Stimulated activated CD4-positive, alpha-beta T cell treated with anti-CD3 and anti-CD28 coated beads, Interleukin-15, amount 100 ng/mL, for 48 hours (primary cell): ENCODE measurements around the gene CCM2.
A peak's percentile ranks its signal among the peaks of the same experiment; 100 is the strongest.

Experiments
- DNase-seq, 2 donors: peaks; one replicate each; pipeline ENCODE4 v3.0.0-alpha.2; 2020; ENCODE audit warnings: low read depth in 2 of 2

Gene CCM2

DNA sequence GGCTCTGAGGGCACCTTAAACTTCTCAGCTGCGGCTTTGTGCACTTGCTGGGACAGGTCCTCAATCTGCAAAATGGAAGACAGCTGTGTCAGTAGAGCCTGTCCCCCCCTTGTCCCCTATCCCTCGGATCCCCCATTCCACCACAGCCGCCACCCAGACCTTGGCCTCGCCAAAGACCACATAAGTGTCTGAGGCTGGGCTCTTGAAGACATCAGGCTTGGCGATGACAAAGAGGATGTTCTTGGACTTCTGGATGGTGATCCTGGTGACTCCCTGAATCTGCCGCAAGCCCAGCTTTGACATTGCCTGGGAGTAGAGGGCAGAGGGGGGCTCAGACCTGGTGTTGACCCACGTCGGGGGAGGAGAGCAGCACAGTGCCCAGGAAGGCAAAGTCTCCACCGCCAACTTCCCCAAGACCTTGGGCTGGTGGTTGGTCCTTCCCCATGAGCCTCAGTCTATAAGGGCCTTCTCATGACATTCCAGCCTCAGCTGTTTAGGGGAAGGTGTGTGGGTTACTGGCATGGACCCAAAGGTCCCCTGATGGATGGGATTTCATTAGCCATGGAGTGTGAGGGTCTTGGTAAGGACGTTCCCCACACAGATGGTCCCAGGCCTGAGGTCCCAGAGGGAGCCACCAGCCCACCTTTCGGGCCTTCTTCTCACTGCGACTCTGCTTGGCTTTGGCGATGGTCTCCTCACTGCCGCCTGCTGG lies 81.1 kb downstream of the CCM2 start:
- no peak for DNase-seq

DNA sequence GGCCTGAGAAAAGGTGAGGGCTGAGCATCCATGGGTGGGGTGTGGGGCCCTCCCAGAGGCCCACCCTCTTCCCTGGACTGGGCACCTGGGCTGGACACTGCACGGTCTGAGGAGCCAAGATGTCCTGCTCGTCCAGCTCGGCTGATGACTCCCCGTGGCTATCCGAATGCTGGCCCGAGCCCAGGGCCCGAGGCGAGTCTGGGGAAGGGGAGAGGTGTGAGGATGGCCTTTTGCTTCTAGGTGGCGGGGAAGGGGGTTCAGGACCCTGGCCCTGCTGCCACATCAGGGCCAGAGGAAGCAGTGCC lies 81.6 kb downstream of the CCM2 start:
- no peak for DNase-seq

- DNase-seq = no peak
These were observed 82.2 kb downstream of the CCM2 start for GRCh38 chr7:45082031-45082830.

GRCh38 chr7:45082831-45083331 lies 82.9 kb downstream of the CCM2 start:
- DNase-seq = no peak

DNA sequence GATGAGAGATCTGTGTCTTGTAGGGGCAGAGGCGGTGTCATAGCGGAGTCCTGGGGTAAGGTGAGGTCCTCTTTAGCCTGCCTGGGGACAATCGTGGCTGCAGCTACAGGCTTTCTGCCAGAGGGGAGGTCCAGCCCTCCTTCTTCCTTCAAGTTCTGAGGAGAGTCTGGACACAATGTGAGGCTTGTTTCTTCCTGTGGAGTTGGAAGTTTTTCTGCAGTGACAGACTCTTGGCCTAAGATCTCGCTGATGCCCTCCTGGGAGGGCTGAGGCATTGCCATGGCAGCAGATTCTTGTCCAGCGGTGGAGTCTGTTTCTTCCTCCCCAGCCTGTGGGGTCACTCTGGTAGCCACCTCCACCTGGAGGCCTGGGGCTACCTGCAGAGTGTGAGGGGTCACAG lies 84.3 kb downstream of the CCM2 start:
- no peak for DNase-seq

GRCh38 chr7:45084901-45085618 lies 85.1 kb downstream of the CCM2 start:
- DNase-seq = no peak

DNA sequence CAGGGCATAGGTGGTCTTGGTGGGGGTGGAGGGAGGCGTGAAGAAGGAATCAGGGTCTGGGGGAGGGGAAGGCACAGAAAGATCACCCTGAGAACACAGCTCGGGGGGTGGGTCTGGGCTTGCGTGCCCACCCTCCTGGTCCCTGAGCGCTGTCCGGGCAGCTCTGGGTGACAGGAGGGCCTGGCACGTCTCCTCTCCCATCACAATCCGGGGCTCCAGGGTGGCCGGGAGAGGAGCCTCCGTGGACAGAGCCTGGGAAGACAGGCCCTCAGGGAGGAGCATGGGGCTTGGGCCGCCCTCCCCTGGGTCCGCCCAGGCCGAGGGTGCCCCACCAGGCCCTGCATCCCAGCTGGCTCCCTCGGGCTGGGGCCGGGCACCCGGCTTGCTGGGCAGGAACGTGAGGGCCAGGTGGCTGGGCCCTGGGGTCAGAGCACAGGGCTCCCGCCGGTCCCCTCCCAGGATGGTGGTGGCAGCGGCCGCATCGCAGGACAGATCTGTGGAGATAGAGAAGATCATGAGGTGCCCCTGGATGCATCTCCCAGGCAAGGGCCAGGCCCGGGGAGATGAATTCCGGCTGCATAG lies 85.7 kb downstream of the CCM2 start:
- no peak for DNase-seq

DNA sequence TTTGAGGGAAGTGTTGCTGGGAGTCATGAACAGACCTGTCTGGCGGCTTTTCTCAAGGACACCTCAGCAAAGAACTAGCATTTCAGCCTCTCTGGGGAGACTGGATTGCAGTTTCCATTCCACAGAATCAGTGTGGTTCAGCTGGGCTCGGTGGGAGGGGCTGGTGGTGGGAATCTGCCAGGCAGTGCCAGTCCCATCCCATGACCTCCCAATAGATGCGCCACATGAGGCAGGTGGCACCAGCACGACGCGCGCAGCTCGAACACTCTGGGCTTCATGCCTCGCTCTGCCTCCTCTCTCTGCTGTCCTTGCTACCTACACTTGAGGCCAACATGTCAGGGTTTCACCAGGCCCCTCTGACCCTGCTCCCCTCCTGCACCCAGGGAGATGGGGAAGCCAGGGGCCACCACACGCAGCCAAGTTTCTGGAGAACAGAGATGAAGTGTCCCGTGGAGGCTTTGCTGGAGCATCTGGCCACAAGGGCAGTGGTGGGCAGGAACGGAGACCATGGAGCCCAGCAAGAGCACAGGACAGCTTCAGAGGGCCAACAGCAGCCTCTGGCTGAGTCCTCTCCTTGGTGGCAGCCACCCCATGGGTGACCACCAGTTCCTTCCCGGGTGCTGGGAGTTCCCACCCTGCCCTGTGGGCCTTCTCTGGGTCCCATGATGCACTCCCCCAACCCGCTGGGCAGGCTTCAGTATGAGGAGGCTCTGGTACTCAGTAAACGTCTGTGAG lies 86.5 kb downstream of the CCM2 start:
- DNase-seq = no peak

GRCh38 chr7:45087301-45088145 lies 87.5 kb downstream of the CCM2 start:
- no peak for DNase-seq

GRCh38 chr7:45088146-45088701 lies 88.2 kb downstream of the CCM2 start:
- DNase-seq = no peak

DNA sequence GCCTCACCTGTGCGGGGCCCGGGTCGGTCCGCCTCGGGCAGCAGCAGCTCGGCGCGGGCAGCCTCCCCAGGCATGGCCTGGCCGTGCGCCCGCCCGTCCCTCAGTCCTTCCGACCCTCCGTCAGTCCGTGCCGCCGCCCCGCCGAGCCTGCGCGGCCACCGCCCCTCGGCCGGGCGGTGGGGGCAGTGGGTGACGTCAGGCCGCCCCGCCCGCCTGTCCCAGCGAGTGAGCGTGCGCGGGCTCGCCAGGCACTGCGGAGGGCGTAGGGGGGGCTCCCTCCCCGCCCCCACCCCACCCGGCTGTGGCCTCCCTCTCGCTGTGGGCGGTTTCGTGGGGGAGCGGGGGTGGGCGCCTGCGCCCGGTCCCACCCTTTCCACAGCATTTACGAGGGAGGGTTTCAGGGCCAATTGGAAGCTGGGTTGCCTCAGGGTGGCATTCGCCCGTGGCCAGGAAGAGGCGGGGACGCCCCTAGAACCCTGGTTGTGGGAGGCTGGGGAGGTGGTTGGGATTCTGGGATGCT lies 88.9 kb downstream of the CCM2 start, which contains the start of gene NACAD:
Gene NACAD (minus strand): TSS at position 149 of the 520 bp plus-strand sequence. CDS start 75 bp downstream, at position 74.
- DNase-seq = no peak

- DNase-seq = peak; percentile 56 to 59
These were observed 89.4 kb downstream of the CCM2 start for GRCh38 chr7:45089341-45089891.

GRCh38 chr7:45092100-45092930 lies 92.3 kb downstream of the CCM2 start:
- DNase-seq = no peak

- DNase-seq = no peak
These were observed 92.9 kb downstream of the CCM2 start for GRCh38 chr7:45092931-45093235.

GRCh38 chr7:45098983-45099839 lies 99.2 kb downstream of the CCM2 start:
- no peak for DNase-seq

GRCh38 chr7:45099891-45100760 lies 100.1 kb downstream of the CCM2 start:
- no peak for DNase-seq
